ENCODE measurements around the gene HIF1A. TPM values are rescaled to one million over a fixed set of nuclear protein-coding genes. Genes with fewer than 3 reads are reported as not detected.
"Not testable (repeated sequence)": the region's sequence is repeated elsewhere in the genome, so short reads cannot be mapped to it uniquely, and the experiment has no call there.

The HIF1A gene
- total RNA-seq, 1 donor from 2014 or later: 660 TPM

DNA sequence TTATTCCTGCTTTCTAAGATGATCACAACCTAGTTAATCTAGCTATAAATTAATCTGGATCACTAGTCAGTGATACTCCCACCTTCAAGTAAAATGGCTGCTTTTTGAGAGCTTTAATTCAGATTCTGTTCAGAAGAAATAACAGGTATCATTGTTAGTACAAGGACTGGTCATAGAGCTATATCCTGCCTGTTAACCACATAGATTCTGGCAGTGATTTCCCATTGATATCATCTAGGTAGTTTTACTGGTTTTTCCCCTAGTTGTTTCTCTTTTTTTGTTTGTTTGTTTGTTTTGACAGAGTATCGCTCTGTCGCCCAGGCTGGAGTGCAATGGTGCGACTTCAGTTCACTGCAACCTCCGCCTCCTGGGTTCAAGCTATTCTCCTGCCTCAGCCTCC lies 39.0 kb upstream of the HIF1A start:
- no peak for DNase-seq (ENCODE audit: low spot score)
- H3K9me3 Mint-ChIP-seq (ENCODE audit: low read depth): no peaks in the 10 kb centered on the region
- no peaks in the 10 kb centered on the region for H3K27me3 Mint-ChIP-seq (ENCODE audit: low read depth)
- H3K36me3 Mint-ChIP-seq (ENCODE audit: low read depth): no peaks in the 10 kb centered on the region
- TF ChIP-seq CTCF (IDR thresholded peaks at IDR 0.05): no peak
- H3K27ac Mint-ChIP-seq (ENCODE audit: unreplicated experiment): no peak overlapping the region
- H3K4me1 Mint-ChIP-seq (ENCODE audit: low read depth): peaks cover 39% of the 10 kb centered on the region
- no peak overlapping the region for H3K4me3 Mint-ChIP-seq (ENCODE audit: unreplicated experiment)

GRCh38 chr14:61658111-61658510 lies 37.2 kb upstream of the HIF1A start:
- not testable (repeated sequence) for H3K9me3 Mint-ChIP-seq (ENCODE audit: low read depth); H3K27ac Mint-ChIP-seq (ENCODE audit: unreplicated experiment); H3K36me3 Mint-ChIP-seq (ENCODE audit: low read depth); DNase-seq (ENCODE audit: low spot score); H3K27me3 Mint-ChIP-seq (ENCODE audit: low read depth); H3K4me3 Mint-ChIP-seq (ENCODE audit: unreplicated experiment)
- H3K4me1 Mint-ChIP-seq (ENCODE audit: low read depth): peaks cover 51% of the 10 kb centered on the region

- DNase-seq (ENCODE audit: low spot score): no peak
- Mint-ChIP-seq H3K36me3 (ENCODE audit: low read depth) (no peaks in the 10 kb centered on the region), H3K27ac (ENCODE audit: unreplicated experiment) (peak overlapping the region; percentile 97), H3K27me3 (ENCODE audit: low read depth) (no peaks in the 10 kb centered on the region), H3K4me3 (ENCODE audit: unreplicated experiment) (no peak overlapping the region), H3K9me3 (ENCODE audit: low read depth) (no peaks in the 10 kb centered on the region), H3K4me1 (ENCODE audit: low read depth) (peaks cover 45% of the 10 kb centered on the region)
- TF ChIP-seq CTCF (IDR thresholded peaks at IDR 0.05): no peak
These were observed 35.7 kb upstream of the HIF1A start for GRCh38 chr14:61659582-61659981.

GRCh38 chr14:61661471-61662400 lies 33.6 kb upstream of the HIF1A start:
- no peak for TF ChIP-seq CTCF (IDR thresholded peaks at IDR 0.05)
- no peak for DNase-seq (ENCODE audit: low spot score)
- peak overlapping the region; percentile 51 for H3K4me3 Mint-ChIP-seq (ENCODE audit: unreplicated experiment)
- H3K9me3 Mint-ChIP-seq (ENCODE audit: low read depth): no peaks in the 10 kb centered on the region
- peak overlapping the region; percentile 97 for H3K27ac Mint-ChIP-seq (ENCODE audit: unreplicated experiment)
- no peaks in the 10 kb centered on the region for H3K36me3 Mint-ChIP-seq (ENCODE audit: low read depth)
- peaks cover 45% of the 10 kb centered on the region for H3K4me1 Mint-ChIP-seq (ENCODE audit: low read depth)
- H3K27me3 Mint-ChIP-seq (ENCODE audit: low read depth): no peaks in the 10 kb centered on the region

GRCh38 chr14:61662437-61663311 lies 32.6 kb upstream of the HIF1A start:
- Mint-ChIP-seq H3K4me1 (ENCODE audit: low read depth) (peaks cover 45% of the 10 kb centered on the region), H3K27me3 (ENCODE audit: low read depth) (no peaks in the 10 kb centered on the region), H3K36me3 (ENCODE audit: low read depth) (no peaks in the 10 kb centered on the region), H3K4me3 (ENCODE audit: unreplicated experiment) (peak overlapping the region; percentile 51), H3K27ac (ENCODE audit: unreplicated experiment) (peak overlapping the region; percentile 97), H3K9me3 (ENCODE audit: low read depth) (no peaks in the 10 kb centered on the region)
- TF ChIP-seq CTCF (IDR thresholded peaks at IDR 0.05): no peak
- no peak for DNase-seq (ENCODE audit: low spot score)

Data from chondrocyte (in vitro differentiated cells).